OCI-LY7 (cell line): Measurements from ENCODE around the gene CYTL1. TPM values are rescaled to one million over a fixed set of nuclear protein-coding genes. Genes with fewer than 3 reads are reported as not detected.

Source experiments
- BruUV-seq: library from RNA; stranded (reverse); fragments of 400-500 nt; replicated peaks from 2 replicates; lab custom pipeline; 2021; lab: Mats Ljungman, UMichigan
- CTCF ChIA-PET: fragments of 300-600 bp; sonication (Branson Sonifier 250); formaldehyde crosslinking; loops from one replicate; lab custom pipeline; 2022; ENCODE audit warnings: antibody characterized with exemption; ENCODE audit not compliant: unreplicated experiment; lab: Charles Lee
- POLR2A ChIA-PET: fragments of 300-600 bp; sonication (Branson Sonifier 250); formaldehyde crosslinking; loops from one replicate; lab custom pipeline; 2022; ENCODE audit warnings: antibody characterized with exemption; lab: Charles Lee
- DNase-seq: peaks from one replicate; pipeline ENCODE4 v3.0.0-alpha.2; 2015; ENCODE audit warnings: low spot score
- H2AFZ ChIP-seq: fragments of 200-600 bp; sonication (generic), shearing (Covaris generic); 2 replicates; pipeline ENCODE4 v1.6.1; 2014; ENCODE audit warnings: mild to moderate bottlenecking, antibody characterized with exemption, low read length, moderate library complexity
- H3K27ac ChIP-seq: fragments of 200-600 bp; sonication (generic); 2 replicates; pipeline ENCODE4 v1.5.1; 2014; ENCODE audit warnings: mixed run types, low read depth, mild to moderate bottlenecking, moderate library complexity, low read length, inconsistent platforms; ENCODE audit not compliant: poor library complexity, severe bottlenecking
- H3K36me3 ChIP-seq: fragments of 200-600 bp; sonication (generic); 2 replicates; pipeline ENCODE4 v1.6.1; 2014; ENCODE audit warnings: mild to moderate bottlenecking, antibody characterized with exemption, low read length, moderate library complexity, mixed read lengths; ENCODE audit not compliant: insufficient read depth
- H3K4me1 ChIP-seq: fragments of 200-600 bp; sonication (generic); 2 replicates; pipeline ENCODE4 v1.5.1; 2014; ENCODE audit warnings: mild to moderate bottlenecking, low read length; ENCODE audit not compliant: insufficient read depth, poor library complexity, severe bottlenecking
- H3K4me2 ChIP-seq: fragments of 200-600 bp; sonication (generic); 2 replicates; pipeline ENCODE4 v1.6.1; 2014; ENCODE audit warnings: mild to moderate bottlenecking, low read length
- H3K4me3 ChIP-seq: fragments of 200-600 bp; sonication (generic); 2 replicates; pipeline ENCODE4 v1.5.1; 2014; ENCODE audit warnings: mild to moderate bottlenecking, low read depth, low read length; ENCODE audit not compliant: poor library complexity, severe bottlenecking
- H3K79me2 ChIP-seq: fragments of 200-600 bp; sonication (generic); 2 replicates; pipeline ENCODE4 v1.6.1; 2016; ENCODE audit warnings: low read depth, mild to moderate bottlenecking, low read length, moderate library complexity, mixed read lengths; ENCODE audit not compliant: insufficient read depth
- H3K9me2 ChIP-seq: fragments of 200-600 bp; sonication (generic); 2 replicates; pipeline ENCODE4 v1.6.1; 2016; ENCODE audit warnings: mild to moderate bottlenecking, low read length, mixed read lengths; ENCODE audit not compliant: insufficient read depth
- H3K9me3 ChIP-seq: fragments of 200-600 bp; sonication (generic); 2 replicates; pipeline ENCODE4 v1.6.1; 2014; ENCODE audit warnings: mild to moderate bottlenecking, mixed run types, low read length, mixed read lengths
- H4K20me1 ChIP-seq: fragments of 200-600 bp; sonication (generic); 2 replicates; pipeline ENCODE4 v1.6.1; 2014; ENCODE audit warnings: mild to moderate bottlenecking, antibody characterized with exemption, low read length, moderate library complexity, mixed read lengths; ENCODE audit not compliant: insufficient read depth
- CTCF ChIP-seq: fragments of 200-600 bp; sonication (generic); conservative IDR thresholded peaks from 2 replicates; pipeline ENCODE4 v1.5.1; 2014; ENCODE audit warnings: mild to moderate bottlenecking, antibody characterized with exemption, low read length, moderate library complexity, mixed read lengths
- EZH2phosphoT487 ChIP-seq: fragments of 200-600 bp; sonication (generic); IDR thresholded peaks from 2 replicates; pipeline ENCODE4 v1.6.1; 2018; ENCODE audit warnings: low read depth, borderline replicate concordance, mild to moderate bottlenecking, mixed run types, antibody characterized with exemption, low read length, moderate library complexity, mixed read lengths
- intact Hi-C: fragments of 100-400 bp; cut with micrococcal nuclease; formaldehyde crosslinking; loops from one replicate; pipeline ENCODE4 v1.10.0; 2022; ENCODE audit not compliant: unreplicated experiment
- total RNA-seq, 2 experiments: library from RNA; depleted of rRNA in 1 of 2; stranded (reverse); fragments of >200 nt in 1 of 2; shearing (Covaris generic) in 1 of 2; gene quantifications; 2 replicates each; pipeline ENCODE4 v1.2.3, GENCODE V29; 2014 to 2022

Gene CYTL1
- total RNA-seq, 2 experiments from 2014 or later = not detected

DNA sequence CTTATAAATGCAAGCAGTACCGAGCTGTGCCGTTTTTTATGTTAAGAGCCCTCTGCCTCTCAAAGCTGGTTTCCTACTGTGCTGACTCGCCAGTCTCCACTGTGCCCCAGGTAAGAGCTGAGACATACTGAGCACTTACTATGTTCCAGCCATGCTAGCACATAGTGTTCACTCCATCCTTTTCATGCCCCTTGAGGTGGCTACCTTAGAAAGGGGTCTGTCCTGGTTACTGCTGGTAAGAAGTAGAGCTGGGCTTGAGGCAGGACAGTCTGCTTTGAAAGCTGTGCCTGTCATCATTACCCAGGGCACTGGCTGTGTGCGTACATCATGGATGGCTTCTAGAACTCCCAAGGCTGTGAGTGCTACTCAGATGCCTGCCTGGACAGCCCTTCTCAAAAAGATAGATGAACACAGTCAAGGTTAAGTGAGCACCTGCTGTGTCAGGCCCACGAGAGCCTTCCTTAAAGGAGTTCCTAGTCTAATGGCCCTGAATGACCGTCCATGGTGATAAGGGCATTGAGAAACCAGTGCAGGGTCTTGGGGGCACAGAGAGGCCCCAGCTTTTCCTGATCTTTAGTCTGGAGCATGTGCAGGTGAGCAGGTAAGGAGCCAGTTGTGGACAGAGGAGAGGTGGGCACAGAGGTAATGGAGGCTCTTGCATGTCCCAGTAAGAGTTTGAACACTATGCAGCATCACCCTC lies 33.6 kb upstream of the CYTL1 start:
- Histone ChIP-seq H3K9me3 (no peaks in the 10 kb centered on the region), H2AFZ (no peak overlapping the region), H3K4me2 (no peak overlapping the region), H3K4me3 (no peak overlapping the region), H4K20me1 (no peaks in the 10 kb centered on the region), H3K4me1 (no peaks in the 10 kb centered on the region), H3K9me2 (no peaks in the 10 kb centered on the region), H3K36me3 (no peaks in the 10 kb centered on the region), H3K27ac (no peak overlapping the region), H3K79me2 (no peaks in the 10 kb centered on the region)
- intact Hi-C loops = no loop called here
- no TSS peak for BruUV-seq
- ChIA-PET CTCF (no interaction called here), POLR2A (no interaction called here)
- TF ChIP-seq CTCF (no peak), EZH2phosphoT487 (no peak)
- DNase-seq = no peak

DNA sequence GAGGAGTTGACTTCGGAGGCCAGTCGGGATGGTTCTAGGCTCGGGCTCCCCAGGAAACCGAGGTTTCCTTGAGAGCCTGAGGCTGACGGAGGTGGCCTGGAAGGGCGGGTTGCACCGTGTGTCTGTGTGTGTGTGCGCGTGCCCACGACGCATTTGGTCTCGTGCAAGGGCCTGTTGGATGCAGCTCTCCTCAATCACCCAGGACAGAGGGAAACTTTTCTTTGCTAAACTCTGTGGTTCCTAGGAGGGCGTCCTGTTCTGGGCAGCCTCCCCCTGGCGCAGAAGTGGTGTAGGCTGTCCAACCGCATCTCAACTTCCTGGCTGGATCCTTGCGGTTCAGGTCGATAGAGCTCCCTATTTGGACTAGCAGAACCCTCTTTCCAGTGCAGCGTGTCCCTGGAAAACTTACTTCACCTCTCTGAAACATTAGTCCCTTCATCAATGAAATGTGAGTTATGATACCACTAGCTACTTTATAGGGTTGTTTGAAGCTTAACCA lies 33.0 kb upstream of the CYTL1 start:
- Histone ChIP-seq H3K4me3 (no peak overlapping the region), H4K20me1 (no peaks in the 10 kb centered on the region), H3K36me3 (no peaks in the 10 kb centered on the region), H3K79me2 (no peaks in the 10 kb centered on the region), H3K4me2 (no peak overlapping the region), H3K27ac (no peak overlapping the region), H2AFZ (no peak overlapping the region), H3K9me2 (no peaks in the 10 kb centered on the region), H3K4me1 (no peaks in the 10 kb centered on the region), H3K9me3 (no peaks in the 10 kb centered on the region)
- ChIA-PET CTCF (no interaction called here), POLR2A (no interaction called here)
- no TSS peak for BruUV-seq
- TF ChIP-seq CTCF = no peak
- no peak for DNase-seq
- intact Hi-C loops = no loop called here
